Articular chondrocyte of knee joint (primary cell): ENCODE measurements around the gene ATP5MK. TPM values are rescaled to one million over a fixed set of nuclear protein-coding genes. Genes with fewer than 3 reads are reported as not detected.

Source experiments
- total RNA-seq: library from RNA; depleted of rRNA; stranded (reverse); fragments of >200 nt; gene quantifications from 2 replicates; pipeline ENCODE4 v1.2.3, GENCODE V29; 2012

Gene ATP5MK, protein sequence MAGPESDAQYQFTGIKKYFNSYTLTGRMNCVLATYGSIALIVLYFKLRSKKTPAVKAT
- 223 and 321 TPM in 2 replicates for total RNA-seq

DNA sequence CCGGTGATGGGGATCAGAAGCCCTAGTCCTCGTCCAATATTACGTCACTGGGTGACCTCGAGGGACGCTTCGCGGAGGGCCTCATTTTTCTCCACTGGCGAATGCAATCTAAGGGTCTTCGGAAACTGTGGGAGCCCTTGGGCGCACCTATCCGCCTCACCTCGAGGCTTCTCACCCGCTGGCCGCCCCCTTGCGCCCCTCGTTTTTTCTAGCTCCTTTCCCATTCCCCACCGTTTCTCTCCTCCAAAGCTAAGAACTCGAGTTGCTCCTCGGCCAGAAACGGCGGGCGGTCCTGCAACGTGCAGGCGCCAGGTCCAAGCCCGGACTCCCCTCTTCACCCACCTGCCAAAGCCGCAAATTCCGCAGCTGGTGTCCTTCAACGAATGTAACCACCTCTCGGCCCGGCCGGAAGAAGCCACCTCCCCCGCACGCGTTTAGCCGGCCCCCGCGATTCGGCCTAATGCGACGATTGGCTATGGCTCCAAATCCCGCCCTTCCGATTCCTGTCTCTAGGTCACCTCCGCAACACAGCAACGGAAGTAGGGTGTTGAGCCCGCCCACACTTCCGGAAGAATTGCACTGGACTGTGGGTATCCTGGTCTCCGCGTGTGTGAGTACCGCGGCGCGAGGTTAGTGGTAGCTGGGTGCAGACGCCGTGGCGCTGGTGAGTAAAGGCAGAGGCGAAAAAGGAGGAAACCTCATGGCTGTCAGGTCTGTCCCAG, at the start of gene ATP5MK, which contains the start of gene PDCD11:
ATP5MK (minus strand) TSS at position 409 of the 722 bp plus-strand sequence. CDS start 4,018 bp downstream, outside the sequence.
PDCD11 (plus strand) TSS at position 560 of the 722 bp plus-strand sequence. CDS start 1,801 bp downstream, outside the sequence.

DNA sequence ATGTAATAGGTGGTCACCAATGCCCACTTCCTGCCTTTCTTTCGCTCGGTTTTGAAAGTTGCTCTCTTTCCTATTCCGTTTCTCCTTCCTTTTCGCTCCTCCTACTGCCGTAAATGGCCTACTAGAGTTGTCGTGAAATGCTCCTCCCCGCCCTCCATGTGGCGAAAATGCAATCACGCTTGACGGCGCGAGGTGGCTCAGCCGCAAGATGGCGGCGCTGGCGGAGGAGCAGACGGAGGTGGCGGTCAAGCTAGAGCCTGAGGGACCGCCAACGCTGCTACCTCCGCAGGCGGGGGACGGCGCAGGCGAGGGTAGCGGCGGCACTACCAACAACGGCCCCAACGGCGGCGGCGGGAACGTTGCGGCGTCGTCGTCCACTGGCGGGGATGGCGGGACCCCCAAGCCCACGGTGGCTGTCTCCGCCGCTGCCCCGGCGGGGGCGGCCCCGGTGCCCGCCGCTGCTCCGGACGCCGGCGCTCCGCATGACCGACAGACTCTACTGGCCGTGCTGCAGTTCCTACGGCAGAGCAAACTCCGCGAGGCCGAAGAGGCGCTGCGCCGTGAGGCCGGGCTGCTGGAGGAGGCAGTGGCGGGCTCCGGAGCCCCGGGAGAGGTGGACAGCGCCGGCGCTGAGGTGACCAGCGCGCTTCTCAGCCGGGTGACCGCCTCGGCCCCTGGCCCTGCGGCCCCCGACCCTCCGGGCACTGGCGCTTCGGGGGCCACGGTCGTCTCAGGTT, 28.3 kb downstream of the ATP5MK start, which contains the start of gene TAF5:
TAF5 (plus strand) TSS at position 195 of the 737 bp plus-strand sequence; CDS start at position 209, 14 bp downstream.

DNA sequence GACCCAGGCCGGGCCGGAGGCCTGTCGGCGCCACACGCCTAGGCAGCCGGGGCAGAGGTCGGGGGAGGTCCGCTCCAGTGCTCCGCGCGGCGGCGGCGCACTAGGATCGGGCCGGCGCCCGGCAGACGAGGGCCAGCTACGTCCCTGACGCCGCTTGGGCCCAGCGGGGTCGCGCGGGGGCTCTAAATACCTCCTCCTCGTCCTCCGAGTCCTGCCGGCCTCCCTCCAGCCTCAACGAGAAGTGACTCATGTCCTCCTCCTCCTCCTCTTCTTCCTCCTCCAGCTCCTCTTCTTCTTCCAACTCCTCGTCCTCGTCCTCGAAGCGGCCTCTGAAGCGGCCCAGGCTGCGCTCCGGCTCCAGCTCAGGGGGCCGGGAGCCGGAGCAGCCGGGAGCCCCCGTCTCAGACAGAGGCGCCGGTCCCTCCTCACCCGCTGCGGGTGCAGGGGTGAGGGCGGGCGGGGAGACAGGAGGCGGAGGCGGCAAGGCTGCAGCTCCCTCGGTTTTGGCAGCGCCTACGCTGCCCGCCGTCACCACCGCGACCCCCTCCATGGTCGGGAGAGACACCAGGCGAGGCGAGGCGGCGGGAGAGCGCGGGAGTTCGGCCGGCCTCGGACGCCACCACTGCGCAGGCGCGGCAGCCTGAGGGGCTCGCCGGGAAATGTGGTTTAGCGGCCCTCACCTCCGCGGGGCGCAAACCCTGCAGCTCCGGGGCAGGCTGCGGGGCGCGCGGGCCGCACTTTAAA, 45.6 kb downstream of the ATP5MK start, which contains the start of gene PCGF6:
PCGF6 (minus strand) TSS at position 624 of the 744 bp plus-strand sequence; CDS start at position 550, 74 bp downstream.

Other genes starting within 250 kb of the ATP5MK start
- gene NT5C2, start 203.2 kb downstream of the ATP5MK start, total RNA-seq, result 81.4 and 95.9 TPM in 2 replicates
- gene RPEL1, start 150.6 kb downstream of the ATP5MK start, total RNA-seq, result 0.11 and 0.13 TPM in 2 replicates
- gene INA, start 119.3 kb downstream of the ATP5MK start, total RNA-seq, result 0.13 and 0.22 TPM in 2 replicates
- gene PCGF6, start 45.3 kb downstream of the ATP5MK start, total RNA-seq, result 18.6 and 20.0 TPM in 2 replicates
- 4.3 and 4.4 TPM in 2 replicates for gene TAF5, start 28.5 kb downstream of the ATP5MK start, total RNA-seq
- gene PDCD11, start 151 bp upstream of the ATP5MK start, total RNA-seq, result 23.8 and 26.5 TPM in 2 replicates
- 81.3 and 91.3 TPM in 2 replicates for gene CALHM2, start 55.9 kb upstream of the ATP5MK start, total RNA-seq
- gene CALHM1, start 62.4 kb upstream of the ATP5MK start, total RNA-seq, result not detected in 2 replicates
- 0.11 TPM in 1 of 2 replicates, not detected in the other for gene CALHM3, start 82.8 kb upstream of the ATP5MK start, total RNA-seq
- 0.11 and 0.26 TPM in 2 replicates for gene NEURL1, start 97.2 kb upstream of the ATP5MK start, total RNA-seq